ENCODE measurements around the gene KCNAB2. TPM values are rescaled to one million over a fixed set of nuclear protein-coding genes. Genes with fewer than 3 reads are reported as not detected.

Gene KCNAB2
- total RNA-seq (2014; rRNA removed; shearing (Covaris generic)) = 3.6 and 4.0 TPM in 2 replicates

- DNase-seq (ENCODE audit: low spot score) = no peak
These were observed at the start of gene KCNAB2 for GRCh38 chr1:6045561-6045960. TSS of gene KCNAB2 (plus strand) at chr1:6045888. CDS start at chr1:6051537, 5,649 bp downstream.

- DNase-seq (ENCODE audit: low spot score) = no peak
These were observed 48.9 kb upstream of the KCNAB2 start for GRCh38 chr1:5996641-5997270.

GRCh38 chr1:5997316-5997715 is 48.4 kb upstream of the KCNAB2 start:
- DNase-seq (ENCODE audit: low spot score) = no peak

GRCh38 chr1:5998051-5998905 is 47.4 kb upstream of the KCNAB2 start:
- no peak for DNase-seq (ENCODE audit: low spot score)

DNA sequence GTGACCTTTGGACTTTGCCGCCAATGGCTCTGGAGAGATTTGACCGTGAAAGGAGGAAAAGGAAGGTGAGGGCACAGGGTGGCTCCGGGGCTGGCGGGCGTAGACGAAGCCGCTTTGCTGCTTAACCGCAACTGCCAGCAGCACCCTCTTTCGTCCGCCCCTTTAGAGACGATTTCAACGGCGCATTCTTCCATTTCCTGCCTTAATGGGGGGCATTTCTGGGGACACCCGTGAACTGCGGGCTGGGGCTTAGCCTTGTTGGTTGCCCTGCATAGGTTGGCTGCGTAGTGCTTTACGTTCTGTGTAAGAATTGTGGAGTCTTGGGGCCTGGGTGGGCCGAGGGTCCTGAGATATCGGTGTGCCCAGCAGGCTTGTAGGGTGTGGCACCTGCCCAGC is 46.8 kb upstream of the KCNAB2 start:
- DNase-seq (ENCODE audit: low spot score) = no peak

DNA sequence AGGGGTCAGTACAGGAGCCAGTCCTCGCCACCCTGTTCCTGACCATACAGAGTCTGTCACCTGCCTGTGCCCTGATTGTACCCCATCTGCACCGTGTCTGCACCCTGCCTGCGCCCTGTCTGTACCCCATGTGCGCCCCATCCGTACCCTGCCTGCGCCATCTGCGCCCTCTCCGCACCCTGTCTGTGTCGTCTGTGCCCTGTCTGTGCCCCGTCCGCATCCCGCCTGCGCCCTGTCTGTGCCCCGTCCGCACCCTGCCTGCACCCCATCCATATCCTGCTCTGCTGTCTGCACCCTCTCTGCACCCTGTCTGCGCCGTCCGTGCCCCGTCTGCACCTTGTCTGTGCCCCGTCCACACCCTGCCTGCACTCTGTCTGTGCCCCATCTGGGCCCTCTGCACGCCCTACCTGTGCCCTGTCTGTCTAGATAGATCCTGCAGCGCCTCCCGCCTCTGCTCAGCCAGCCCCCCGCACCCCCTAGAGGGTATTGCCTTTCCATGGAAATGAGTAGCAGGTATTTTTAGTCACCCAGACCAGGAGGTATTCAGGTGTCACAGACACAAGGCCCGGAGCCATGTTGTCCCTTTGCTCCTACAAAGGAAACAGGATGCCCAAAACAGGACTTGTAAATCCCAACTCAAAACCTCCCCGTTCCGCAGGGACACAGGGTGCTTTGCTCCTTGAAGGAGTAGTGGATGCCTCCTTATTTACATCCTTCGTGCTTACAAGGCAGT is 45.8 kb upstream of the KCNAB2 start:
- DNase-seq (ENCODE audit: low spot score) = no peak

- DNase-seq (ENCODE audit: low spot score) = no peak
These were observed 45.0 kb upstream of the KCNAB2 start for GRCh38 chr1:6000444-6001288.

DNA sequence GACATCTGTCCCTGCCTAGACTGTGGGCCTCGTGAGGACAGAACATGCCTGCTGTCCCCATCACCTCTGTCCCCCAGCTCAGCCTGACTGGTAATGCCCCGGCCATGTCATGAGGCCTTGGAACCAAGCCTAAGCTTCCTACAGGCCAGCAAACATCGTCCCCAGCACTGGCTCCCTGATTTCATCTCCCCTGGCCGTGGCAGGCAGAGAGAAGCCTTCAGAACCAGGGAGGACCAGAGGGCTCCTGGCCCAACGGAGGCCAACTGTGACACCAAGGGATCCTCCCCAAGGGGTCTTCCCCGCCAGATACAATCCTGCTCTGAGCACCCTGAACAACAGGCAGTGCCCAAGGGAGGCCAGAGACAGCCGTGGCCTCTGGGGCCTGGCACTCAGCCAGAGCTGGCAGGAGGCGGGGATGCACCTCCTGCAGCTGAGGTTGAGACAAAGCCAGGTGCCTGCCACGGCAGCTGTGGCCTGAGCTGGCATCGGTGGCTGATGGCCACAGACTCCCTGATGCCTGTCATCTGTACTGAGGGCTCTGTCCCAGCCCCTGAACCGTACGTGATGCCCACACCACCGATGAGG is 43.6 kb upstream of the KCNAB2 start:
- no peak for DNase-seq (ENCODE audit: low spot score)

DNA sequence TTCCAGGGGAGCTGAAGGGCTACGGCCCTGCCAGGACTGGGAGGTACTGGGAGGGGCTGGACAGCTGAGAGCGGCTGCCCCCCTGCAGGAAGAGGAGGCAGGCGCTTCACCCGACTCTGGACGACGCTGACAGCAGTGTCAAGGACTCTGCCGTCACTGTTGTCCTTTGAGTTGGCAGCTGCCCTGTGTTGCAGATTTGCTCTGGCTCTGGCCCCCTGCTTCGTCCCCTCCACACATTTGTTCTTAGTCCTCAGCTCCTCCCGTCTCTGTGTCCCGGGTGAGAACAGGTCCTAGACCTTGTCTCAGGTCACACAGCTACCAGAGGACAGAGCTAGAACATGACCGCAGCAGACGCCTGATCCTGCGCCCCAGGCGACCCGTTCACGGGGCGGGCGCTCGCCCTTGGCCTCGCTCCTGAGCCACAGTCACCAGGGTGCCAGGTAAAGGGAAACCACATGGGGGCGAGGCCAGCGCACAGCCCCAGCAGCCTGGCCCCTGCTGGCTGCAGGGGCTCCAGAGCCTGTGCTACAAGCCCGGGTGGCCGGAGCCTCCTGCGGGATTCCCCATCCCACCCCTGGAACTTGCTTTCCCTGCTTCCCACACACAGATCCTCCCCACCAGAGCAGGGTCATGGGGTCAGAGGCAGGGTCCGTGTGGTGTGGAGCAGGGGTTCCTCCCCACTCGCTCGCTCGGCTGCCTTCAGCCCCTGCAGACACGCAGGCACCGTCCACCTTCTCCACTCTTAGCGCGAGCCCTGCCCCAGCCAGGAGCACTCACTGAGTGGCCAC is 42.8 kb upstream of the KCNAB2 start:
- no peak for DNase-seq (ENCODE audit: low spot score)

GRCh38 chr1:6003568-6004411 is 41.9 kb upstream of the KCNAB2 start:
- no peak for DNase-seq (ENCODE audit: low spot score)

DNA sequence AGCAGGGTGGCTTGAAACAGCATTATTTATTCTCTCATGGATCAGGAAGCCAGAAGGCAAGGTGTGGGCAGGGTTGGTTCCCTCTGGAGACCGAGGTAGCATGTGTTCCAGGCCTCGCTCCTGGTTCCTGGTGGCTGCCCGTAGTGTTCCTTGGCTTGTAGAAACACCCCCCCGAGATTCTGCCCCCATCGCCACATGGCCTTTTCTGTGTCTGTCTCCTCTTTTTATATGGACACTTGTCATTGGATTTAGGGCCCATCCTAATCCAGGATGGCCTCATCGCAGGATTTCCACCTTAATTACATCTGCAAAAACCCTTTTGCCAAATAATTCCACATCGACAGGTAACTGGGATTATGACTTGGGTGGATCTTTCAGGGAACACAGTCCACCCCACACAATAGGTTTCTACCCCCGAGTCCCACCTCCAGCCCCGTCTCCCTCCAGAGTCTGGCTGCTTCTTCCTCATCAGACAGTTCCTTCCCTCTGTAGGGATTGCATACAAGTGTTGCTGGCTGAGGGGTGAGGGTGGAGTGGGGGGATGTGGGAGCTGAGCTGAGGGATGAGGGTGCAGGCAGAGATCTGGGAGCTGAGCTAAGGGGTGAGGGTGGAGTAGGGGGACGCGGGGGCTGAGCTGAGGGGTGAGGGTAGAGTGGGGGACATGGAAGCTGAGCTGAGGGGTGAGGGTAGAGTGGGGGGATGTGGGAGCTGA is 41.1 kb upstream of the KCNAB2 start:
- no peak for DNase-seq (ENCODE audit: low spot score)

DNA sequence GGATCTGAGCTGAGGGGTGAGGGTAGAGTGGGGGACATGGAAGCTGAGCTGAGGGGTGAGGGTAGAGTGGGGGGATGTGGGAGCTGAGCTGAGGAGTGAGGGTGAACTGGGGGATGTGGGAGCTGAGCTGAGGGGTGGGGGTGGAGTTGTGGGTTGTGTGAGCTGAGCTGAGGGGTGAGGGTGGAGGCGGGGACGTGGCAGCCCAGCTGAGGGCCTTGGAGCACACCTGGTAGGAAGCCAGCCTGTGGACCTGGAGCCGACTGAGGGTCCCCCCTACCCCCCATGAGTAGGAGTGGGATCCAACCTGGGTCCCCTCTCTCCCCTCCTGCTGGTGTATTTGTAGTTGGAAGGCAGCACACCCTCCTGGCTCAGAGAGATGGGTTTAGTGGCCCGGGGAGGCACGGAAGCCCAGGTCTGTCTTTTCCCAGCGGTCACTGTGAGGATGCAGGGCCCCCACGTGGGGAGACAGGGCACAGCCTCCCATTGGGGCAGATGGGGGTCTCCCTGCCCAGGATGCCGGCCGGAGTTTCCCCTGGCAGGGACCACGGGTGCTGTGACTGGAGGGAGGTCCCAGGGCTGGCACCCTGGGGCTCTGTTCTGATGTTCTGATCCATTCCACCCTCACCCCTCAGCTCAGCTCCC is 40.3 kb upstream of the KCNAB2 start:
- no peak for DNase-seq (ENCODE audit: low spot score)

GRCh38 chr1:6006882-6007281 is 38.8 kb upstream of the KCNAB2 start:
- DNase-seq (ENCODE audit: low spot score) = no peak

DNA sequence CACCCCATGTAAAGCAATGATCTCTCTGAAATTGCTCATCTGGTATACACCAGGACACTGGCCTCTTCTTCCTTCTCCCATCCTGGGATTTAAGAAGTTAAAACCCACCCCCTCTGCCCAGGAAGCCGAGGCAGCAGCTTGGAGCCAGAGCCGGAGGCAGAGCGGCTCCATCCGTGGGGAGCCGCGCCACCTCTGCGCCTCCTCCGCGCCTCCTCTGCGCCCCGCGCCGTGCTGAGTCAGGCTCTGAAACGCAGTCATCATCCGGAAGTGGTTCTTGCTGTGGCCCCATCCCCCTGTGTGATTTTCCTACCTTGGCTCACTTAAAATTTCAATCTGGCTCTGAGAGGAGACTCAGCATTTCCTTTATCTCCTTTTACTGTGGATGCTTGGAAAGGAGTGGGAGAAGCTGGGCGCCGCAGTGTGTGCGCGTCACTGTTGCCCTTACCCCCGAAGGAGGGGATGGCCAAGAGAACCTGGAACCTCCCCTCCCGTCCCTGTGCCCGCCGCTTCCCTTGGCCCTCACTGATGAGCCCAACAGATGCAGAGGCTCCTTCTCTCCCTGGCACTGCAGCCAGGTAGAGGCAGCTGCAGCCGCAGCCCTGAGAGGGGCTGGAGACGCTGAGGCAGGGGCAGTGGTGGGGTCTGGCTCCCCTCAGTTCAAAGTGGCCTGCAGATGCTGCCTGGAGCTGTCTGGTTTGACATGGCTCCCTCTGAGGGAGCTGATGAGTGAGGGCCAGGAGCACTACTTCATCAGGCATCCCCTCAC is 38.2 kb upstream of the KCNAB2 start:
- no peak for DNase-seq (ENCODE audit: low spot score)

DNA sequence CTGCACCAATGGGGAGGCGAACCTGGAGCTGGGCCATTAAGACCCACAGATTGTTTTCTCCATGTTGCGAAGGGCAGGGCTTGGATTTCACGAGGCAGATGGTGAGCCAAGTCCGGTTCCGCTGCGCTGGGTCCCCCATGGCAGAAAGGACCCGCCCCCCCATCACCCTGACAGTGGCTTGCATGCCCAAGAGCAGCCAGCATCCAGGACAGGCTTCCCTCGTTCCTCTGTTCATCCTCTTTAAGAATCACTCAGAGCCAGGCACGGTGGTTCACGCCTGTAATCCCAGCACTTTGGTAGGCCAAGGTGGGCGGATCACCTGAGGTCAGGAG is 37.6 kb upstream of the KCNAB2 start:
- no peak for DNase-seq (ENCODE audit: low spot score)

GRCh38 chr1:6008696-6009095 is 37.0 kb upstream of the KCNAB2 start:
- DNase-seq (ENCODE audit: low spot score) = no peak

DNA sequence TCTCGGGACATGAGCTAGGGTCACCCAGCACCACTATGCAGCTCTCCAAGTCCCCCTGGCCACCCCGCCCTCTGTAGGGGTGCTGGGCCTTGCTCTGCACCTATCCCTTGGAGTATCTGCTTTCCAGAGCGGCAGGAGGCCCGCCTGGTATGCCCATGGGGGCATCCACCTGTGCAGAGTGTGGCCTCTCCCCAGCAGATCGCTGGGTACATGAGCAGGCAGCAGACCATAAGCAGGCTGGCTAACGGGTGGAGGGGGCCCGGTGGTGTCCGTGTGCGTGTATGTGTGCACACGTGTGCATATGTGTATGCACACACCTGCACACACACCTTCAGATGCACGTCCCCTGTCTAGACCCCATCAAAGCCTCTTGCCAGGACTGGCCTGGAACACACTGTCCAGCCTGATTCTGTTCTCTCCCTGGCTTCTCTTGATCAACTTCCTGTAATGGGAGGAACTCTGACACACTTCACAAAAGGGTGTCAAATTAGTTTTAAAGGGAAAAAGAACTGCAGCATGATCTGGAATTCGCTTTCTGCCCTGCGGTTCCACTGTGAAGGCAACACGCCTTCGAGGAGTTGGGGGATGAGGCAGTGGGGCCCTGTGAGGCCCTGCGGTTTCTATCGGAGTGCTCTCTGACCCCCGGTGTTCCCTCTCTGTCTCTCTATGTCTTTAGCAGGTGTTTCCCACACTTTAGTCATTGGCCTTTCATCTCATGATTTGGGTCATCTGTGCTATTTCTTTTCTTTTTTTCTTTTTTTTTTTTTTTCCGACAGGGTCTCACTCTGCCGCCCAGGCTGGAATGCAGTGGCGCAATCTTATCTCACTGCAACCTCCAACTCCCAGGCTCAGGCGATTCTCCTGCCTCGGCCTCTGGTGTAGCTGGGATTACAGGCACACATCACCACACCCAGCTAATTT is 36.3 kb upstream of the KCNAB2 start:
- DNase-seq (ENCODE audit: low spot score) = no peak

Data from H4 (cell line).